GM12891 (cell line): ENCODE measurements around the gene CELF5.

Source experiments
- PAX5 ChIP-seq: IDR thresholded peaks from 2 replicates; pipeline ENCODE4 v1.6.1; 2011; ENCODE audit warnings: low read length, moderate library complexity, mild to moderate bottlenecking; ENCODE audit not compliant: insufficient read depth, severe bottlenecking
- POLR2A ChIP-seq: IDR thresholded peaks from 2 replicates; pipeline ENCODE4 v1.6.1; 2011; ENCODE audit warnings: low read depth, low read length, control low read depth
- POLR2AphosphoS5 ChIP-seq: IDR thresholded peaks from 2 replicates; pipeline ENCODE4 v1.6.1; 2011; ENCODE audit warnings: low read depth, low read length, control low read depth
- POU2F2 ChIP-seq: IDR thresholded peaks from 2 replicates; pipeline ENCODE4 v1.6.1; 2011; ENCODE audit warnings: low read depth, mild to moderate bottlenecking, control low read depth, low read length, moderate library complexity
- SPI1 ChIP-seq: IDR thresholded peaks from 2 replicates; pipeline ENCODE4 v1.6.1; 2011; ENCODE audit warnings: low read depth, low read length, control low read depth
- TAF1 ChIP-seq: IDR thresholded peaks from 2 replicates; pipeline ENCODE4 v1.6.1; 2011; ENCODE audit warnings: low read depth, low read length, control low read depth

DNA sequence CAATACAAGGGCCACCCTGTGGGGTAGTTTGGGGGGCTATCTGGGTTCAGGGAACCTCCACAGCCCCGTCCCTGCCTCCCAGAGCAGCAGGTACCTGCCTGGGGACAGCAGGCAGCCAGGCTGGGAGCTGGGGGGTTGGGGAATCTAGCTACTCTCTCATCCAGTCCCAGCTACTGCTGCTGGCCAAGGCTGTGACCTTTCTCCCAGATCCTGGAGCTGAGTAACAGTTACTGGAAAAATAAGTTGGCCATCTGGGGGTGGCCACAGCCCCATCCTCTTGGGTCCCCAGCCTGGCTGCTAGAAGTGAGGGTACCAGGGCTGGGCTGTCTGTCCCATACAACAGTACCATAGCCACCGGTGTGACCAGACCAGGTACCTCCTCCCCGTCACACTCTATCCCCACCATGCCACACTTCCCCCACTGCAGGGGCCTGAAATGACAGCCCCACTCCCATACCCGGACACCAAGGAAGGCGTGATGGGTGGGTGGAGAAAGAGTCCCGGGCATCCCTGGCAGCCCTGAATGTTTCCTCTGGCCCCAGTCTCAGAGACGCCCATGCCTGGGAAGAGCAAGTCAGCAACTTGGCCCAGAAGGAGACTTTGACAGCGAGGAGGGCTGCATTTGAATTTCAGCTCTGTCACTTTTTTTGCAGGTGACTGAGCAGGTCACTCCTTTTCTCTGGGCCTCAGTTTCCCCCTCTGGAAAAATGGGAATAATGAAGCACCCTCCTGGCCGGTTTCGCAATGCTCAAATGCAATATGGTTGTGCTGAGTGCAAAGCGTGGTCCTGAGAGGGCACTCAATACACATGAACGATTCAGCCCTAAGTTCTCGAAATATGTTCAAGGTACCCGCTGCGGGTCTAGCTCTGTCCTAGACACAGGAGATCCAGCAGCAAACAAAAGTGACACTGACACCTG is 111.2 kb downstream of the CELF5 start:
- no peak for TF ChIP-seq POLR2A
- no peak for TF ChIP-seq TAF1
- TF ChIP-seq POLR2AphosphoS5: no peak
- no peak for TF ChIP-seq SPI1
- no peak for TF ChIP-seq POU2F2
- no peak for TF ChIP-seq PAX5
